Adrenal gland (tissue), 5 donors: ENCODE data around the gene FLYWCH2.

ENCODE experiments used
- CTCF ChIP-seq, 6 experiments: fragments of 450-650 bp in 4 of 6; fragments of 200-600 bp in 2 of 6; sonication (generic) in 1 of 6; IDR thresholded peaks; 1 replicate in 5 of 6; 2 replicates in 1 of 6; pipeline versions ENCODE4 v1.5.1 to v1.8.0; 2016 to 2021; ENCODE audit warnings: antibody characterized with exemption in 6 of 6, mild to moderate bottlenecking in 2 of 6, moderate library complexity in 1 of 6
- POLR2A ChIP-seq, 2 donors: fragments of 450-650 bp; IDR thresholded peaks; one replicate each; pipeline ENCODE4 v1.6.1; 2017; ENCODE audit warnings: antibody characterized with exemption in 2 of 2, mild to moderate bottlenecking in 2 of 2, moderate library complexity in 1 of 2
- donor health status: DM: no; HTN: no; CAD: no.

- TF ChIP-seq POLR2A (IDR thresholded peaks at IDR 0.05) (no peak), CTCF (IDR thresholded peaks at IDR 0.05) (no peak)
These were observed 43.1 kb downstream of the FLYWCH2 start for GRCh38 chr16:2925951-2926649.
